OCI-LY1 (cell line): Measurements from ENCODE around the gene ZNFX1.

Source experiments
- H2AFZ ChIP-seq: fragments of 200-600 bp; sonication (generic), shearing (Covaris generic); 2 replicates; pipeline ENCODE4 v1.6.0; 2014; ENCODE audit warnings: antibody characterized with exemption, mild to moderate bottlenecking, low read length
- H3F3A ChIP-seq: fragments of 200-600 bp; sonication (generic), shearing (Covaris generic); 2 replicates; pipeline ENCODE4 v1.6.0; 2014; ENCODE audit warnings: mild to moderate bottlenecking, antibody characterized with exemption, low read length, moderate library complexity; ENCODE audit not compliant: insufficient read depth
- H3K27ac ChIP-seq: fragments of 200-600 bp; sonication (generic); 2 replicates; pipeline ENCODE4 v1.5.1; 2014; ENCODE audit warnings: low read length, mixed run types, mild to moderate bottlenecking, low read depth; ENCODE audit not compliant: poor library complexity, severe bottlenecking
- H3K27me3 ChIP-seq: fragments of 200-600 bp; sonication (generic); 2 replicates; pipeline ENCODE4 v1.6.0; 2014; ENCODE audit warnings: antibody characterized with exemption, mild to moderate bottlenecking, low read length, moderate library complexity; ENCODE audit not compliant: insufficient read depth
- H3K36me3 ChIP-seq: fragments of 200-600 bp; sonication (generic); 2 replicates; pipeline ENCODE4 v1.6.1; 2014; ENCODE audit warnings: mild to moderate bottlenecking, antibody characterized with exemption, low read length, moderate library complexity, mixed read lengths; ENCODE audit not compliant: insufficient read depth
- H3K4me1 ChIP-seq: fragments of 200-600 bp; sonication (generic); 2 replicates; pipeline ENCODE4 v1.5.1; 2014; ENCODE audit warnings: mild to moderate bottlenecking, low read length, moderate library complexity; ENCODE audit not compliant: insufficient read depth, severe bottlenecking
- H3K4me2 ChIP-seq: fragments of 200-600 bp; sonication (generic), shearing (Covaris generic); 2 replicates; pipeline ENCODE4 v1.6.1; 2014; ENCODE audit warnings: low read length
- H3K4me3 ChIP-seq: fragments of 200-600 bp; sonication (generic); 2 replicates; pipeline ENCODE4 v1.5.1; 2014; ENCODE audit warnings: low read length, low read depth, mild to moderate bottlenecking, mixed read lengths; ENCODE audit not compliant: poor library complexity, severe bottlenecking
- H3K79me2 ChIP-seq: fragments of 200-600 bp; shearing (Covaris generic); 2 replicates; pipeline ENCODE4 v1.6.1; 2016; ENCODE audit warnings: mixed run types, low read length, mixed read lengths; ENCODE audit not compliant: insufficient read depth
- H3K9ac ChIP-seq: fragments of 200-600 bp; sonication (generic), shearing (Covaris generic); 2 replicates; pipeline ENCODE4 v1.6.1; 2014; ENCODE audit warnings: mild to moderate bottlenecking, low read length, mixed read lengths
- H3K9me2 ChIP-seq: fragments of 200-600 bp; sonication (generic), shearing (Covaris generic); 2 replicates; pipeline ENCODE4 v1.6.1; 2014; ENCODE audit warnings: low read depth, mild to moderate bottlenecking, low read length, mixed read lengths
- H3K9me3 ChIP-seq: fragments of 200-600 bp; shearing (Covaris generic); 2 replicates; pipeline ENCODE4 v1.6.1; 2014; ENCODE audit warnings: low read length, mixed read lengths
- H4K20me1 ChIP-seq: fragments of 200-600 bp; sonication (generic), shearing (Covaris generic); 2 replicates; pipeline ENCODE4 v1.6.0; 2016; ENCODE audit warnings: mild to moderate bottlenecking, low read length; ENCODE audit not compliant: insufficient read depth
- EZH2 ChIP-seq: fragments of 200-600 bp; sonication (generic), shearing (Covaris generic); IDR thresholded peaks from 2 replicates; pipeline ENCODE4 v1.8.0; 2017; ENCODE audit warnings: borderline replicate concordance, mixed run types, mild to moderate bottlenecking, antibody characterized with exemption, low read length, moderate library complexity, mixed read lengths
- TF ChIP-seq, protein P1 (sequence below): fragments of 200-600 bp; sonication (generic), shearing (Covaris generic); IDR thresholded peaks from 2 replicates; pipeline ENCODE4 v1.5.1; 2017; ENCODE audit warnings: mild to moderate bottlenecking, antibody characterized with exemption, low read length, moderate library complexity, mixed read lengths

The ZNFX1 gene

DNA sequence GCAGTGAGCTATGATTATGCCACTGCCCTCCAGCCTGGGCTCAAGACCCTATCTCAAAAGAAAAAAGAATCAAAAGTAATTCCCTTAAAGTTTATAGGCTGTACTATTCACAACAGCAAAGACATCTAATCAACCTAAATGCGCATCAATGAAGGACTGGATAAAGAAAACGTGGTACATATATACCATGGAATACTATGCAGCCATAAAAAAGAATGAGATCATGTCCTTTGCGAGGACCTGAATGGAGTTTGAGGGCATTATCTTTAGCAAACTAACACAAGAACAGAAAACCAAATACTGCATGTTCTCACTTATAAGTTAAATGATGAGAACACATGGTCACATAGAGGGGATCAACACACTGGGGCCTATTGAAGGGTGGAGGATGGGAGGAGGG, 16.7 kb downstream of the ZNFX1 start:
- no peaks in the 10 kb centered on the region; the same call in 1 of the 2 replicates for H3K79me2 ChIP-seq
- H3K36me3 ChIP-seq = peaks cover 85% of the 10 kb centered on the region
- TF ChIP-seq, protein P1, sequence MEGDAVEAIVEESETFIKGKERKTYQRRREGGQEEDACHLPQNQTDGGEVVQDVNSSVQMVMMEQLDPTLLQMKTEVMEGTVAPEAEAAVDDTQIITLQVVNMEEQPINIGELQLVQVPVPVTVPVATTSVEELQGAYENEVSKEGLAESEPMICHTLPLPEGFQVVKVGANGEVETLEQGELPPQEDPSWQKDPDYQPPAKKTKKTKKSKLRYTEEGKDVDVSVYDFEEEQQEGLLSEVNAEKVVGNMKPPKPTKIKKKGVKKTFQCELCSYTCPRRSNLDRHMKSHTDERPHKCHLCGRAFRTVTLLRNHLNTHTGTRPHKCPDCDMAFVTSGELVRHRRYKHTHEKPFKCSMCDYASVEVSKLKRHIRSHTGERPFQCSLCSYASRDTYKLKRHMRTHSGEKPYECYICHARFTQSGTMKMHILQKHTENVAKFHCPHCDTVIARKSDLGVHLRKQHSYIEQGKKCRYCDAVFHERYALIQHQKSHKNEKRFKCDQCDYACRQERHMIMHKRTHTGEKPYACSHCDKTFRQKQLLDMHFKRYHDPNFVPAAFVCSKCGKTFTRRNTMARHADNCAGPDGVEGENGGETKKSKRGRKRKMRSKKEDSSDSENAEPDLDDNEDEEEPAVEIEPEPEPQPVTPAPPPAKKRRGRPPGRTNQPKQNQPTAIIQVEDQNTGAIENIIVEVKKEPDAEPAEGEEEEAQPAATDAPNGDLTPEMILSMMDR = no peak
- no peak for TF ChIP-seq EZH2
- no peaks in the 10 kb centered on the region for H3F3A ChIP-seq
- H3K9ac ChIP-seq = no peak overlapping the region
- no peaks in the 10 kb centered on the region for H3K4me1 ChIP-seq
- H3K27me3 ChIP-seq = no peaks in the 10 kb centered on the region
- no peak overlapping the region for H3K4me3 ChIP-seq
- no peak overlapping the region for H2AFZ ChIP-seq
- no peak overlapping the region for H3K27ac ChIP-seq
- H3K4me2 ChIP-seq = no peak overlapping the region
- no peaks in the 10 kb centered on the region for H4K20me1 ChIP-seq
- no peaks in the 10 kb centered on the region for H3K9me2 ChIP-seq
- H3K9me3 ChIP-seq = no peaks in the 10 kb centered on the region

DNA sequence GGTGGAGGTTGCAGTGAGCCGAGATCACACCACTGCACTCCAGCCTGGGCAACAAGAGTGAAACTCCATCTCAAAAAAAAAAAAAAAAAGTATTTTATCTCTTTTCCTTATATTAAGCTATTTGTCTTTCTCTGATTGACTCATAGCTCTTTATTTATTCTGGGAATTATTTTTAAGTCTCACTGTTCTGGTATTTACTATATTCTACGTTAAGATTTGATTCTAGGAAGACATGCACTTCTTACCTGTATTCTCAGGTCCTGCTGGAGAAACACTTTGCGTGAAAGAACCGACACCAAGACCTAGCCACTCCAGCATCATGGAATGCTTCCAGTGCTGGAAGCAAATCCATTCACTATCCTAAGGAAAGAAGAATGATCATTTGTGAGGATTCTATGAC, 17.6 kb downstream of the ZNFX1 start:
- H3K79me2 ChIP-seq = no peaks in the 10 kb centered on the region
- H3K27me3 ChIP-seq = no peaks in the 10 kb centered on the region
- H4K20me1 ChIP-seq = no peaks in the 10 kb centered on the region
- no peaks in the 10 kb centered on the region for H3K9me3 ChIP-seq
- no peak overlapping the region for H3K27ac ChIP-seq
- TF ChIP-seq, protein P1 = no peak
- TF ChIP-seq EZH2 = no peak
- H3K9ac ChIP-seq = no peak overlapping the region
- no peak overlapping the region for H2AFZ ChIP-seq
- no peaks in the 10 kb centered on the region for H3F3A ChIP-seq
- no peak overlapping the region for H3K4me3 ChIP-seq
- H3K9me2 ChIP-seq = no peaks in the 10 kb centered on the region
- H3K4me2 ChIP-seq = no peak overlapping the region
- H3K4me1 ChIP-seq = no peaks in the 10 kb centered on the region
- peaks cover 86% of the 10 kb centered on the region for H3K36me3 ChIP-seq

DNA sequence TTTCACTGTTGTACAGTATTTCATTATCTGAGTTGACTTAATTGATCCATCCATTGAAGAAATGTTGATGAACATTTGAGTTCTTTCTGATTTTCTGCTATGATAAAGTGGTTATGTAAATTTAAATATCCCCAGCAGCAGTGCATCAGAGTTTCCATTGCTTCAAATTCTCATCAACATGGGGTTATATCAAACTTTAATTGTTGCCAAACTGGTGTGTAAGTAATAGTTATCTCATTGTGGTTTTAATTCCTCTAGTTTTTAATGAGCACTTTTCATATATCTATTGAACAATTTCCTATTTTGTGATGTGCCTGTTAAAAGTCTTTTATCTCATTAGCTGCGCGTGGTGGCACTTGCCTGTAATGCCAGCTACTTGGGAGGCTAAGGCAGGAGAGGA, 18.1 kb downstream of the ZNFX1 start:
- no peaks in the 10 kb centered on the region for H4K20me1 ChIP-seq
- no peak overlapping the region for H3K4me2 ChIP-seq
- H3K9me2 ChIP-seq = no peaks in the 10 kb centered on the region
- H2AFZ ChIP-seq = no peak overlapping the region
- H3K27me3 ChIP-seq = no peaks in the 10 kb centered on the region
- no peaks in the 10 kb centered on the region for H3K4me1 ChIP-seq
- no peak overlapping the region for H3K4me3 ChIP-seq
- TF ChIP-seq, protein P1 = no peak
- TF ChIP-seq EZH2 = no peak
- H3K79me2 ChIP-seq = no peaks in the 10 kb centered on the region
- H3K9me3 ChIP-seq = no peaks in the 10 kb centered on the region
- no peak overlapping the region for H3K27ac ChIP-seq
- peaks cover 86% of the 10 kb centered on the region for H3K36me3 ChIP-seq
- no peaks in the 10 kb centered on the region for H3F3A ChIP-seq
- H3K9ac ChIP-seq = no peak overlapping the region
